ENCODE measurements around the gene TICAM2.

Gene TICAM2

DNA sequence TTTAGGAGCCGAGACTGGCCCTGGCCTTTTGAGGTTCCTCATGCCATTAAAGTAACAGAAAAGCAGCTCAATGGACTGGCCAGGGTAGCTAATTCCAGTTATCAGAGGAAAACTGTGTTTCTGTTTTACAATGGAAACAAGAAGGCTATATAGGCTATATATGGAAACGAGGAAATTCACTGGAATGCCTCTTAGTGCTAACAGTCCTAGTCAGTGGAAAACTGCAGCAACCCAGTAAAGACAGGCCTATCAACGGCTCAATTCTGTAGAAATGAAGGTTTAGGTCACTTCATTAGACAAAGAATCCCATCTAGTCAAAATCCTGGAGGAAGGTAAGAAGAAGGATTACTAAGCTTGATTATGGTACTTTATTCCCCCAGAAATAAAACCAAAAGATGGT is 3.2 kb upstream of the TICAM2 start:
- no peak for DNase-seq

DNA sequence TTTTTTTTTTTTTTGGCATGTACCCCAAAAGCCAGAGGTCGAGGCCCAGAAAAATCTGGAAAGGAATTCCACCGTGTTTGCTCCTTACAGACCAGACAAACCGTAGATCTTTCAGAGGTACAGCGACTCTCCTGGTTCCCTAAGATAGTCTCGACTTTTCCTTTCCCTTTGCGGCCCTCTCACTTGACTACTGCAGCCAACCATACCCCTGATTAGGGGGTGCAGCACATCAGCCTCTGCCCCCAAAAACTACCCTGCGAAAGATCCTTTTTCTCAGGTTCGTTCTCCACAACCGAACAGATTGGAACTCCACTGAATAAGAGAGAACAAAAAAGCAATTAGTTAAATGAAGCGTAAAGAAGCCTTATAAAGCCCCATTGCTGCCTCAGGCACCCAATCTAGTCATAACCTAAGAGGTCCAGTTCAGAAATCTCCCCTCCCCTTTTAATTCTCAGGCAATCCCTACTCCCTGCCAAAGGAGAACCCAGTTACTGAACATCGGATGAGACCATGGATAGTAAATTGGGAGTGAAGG is 379 bp upstream of the TICAM2 start:
- peak; percentile 11 for DNase-seq

DNA sequence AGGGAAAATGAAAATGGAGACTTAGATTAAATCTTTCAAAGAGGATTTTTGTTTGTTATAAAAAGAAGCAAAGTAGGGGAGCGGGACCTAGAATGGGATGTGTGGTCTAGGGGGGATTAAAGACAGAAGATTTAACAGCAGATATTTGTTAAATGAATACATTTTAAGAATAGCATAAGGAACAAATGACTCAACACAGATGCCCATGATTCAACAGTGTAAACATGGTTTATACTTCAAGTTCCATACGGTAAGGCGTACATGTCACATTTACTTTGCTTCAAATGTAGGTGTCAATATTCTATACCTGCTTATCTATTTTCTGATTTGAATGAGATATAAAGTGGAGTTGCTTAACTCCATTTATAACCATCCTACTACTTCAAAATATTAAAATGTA is 1.5 kb downstream of the TICAM2 start:
- DNase-seq: no peak

DNA sequence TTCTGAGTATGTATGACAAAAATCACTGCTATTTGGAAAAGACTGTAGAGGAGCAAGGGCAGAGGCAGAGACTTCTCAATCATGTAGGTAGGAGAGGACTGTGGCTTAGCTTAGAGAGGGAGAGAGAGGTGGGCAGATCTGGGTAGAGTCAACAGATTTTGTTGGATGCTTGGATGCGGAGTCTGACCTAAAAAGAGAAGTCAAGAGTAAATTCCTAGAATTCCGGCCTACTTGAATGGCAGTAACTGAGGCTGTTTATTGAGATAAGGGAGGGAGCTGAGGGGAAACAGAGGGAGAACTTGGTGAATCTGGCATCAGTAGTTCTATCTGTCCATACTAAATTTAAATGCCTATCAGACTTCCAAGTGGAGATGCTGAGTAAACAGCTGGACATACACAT is 2.4 kb downstream of the TICAM2 start:
- no peak for DNase-seq

DNA sequence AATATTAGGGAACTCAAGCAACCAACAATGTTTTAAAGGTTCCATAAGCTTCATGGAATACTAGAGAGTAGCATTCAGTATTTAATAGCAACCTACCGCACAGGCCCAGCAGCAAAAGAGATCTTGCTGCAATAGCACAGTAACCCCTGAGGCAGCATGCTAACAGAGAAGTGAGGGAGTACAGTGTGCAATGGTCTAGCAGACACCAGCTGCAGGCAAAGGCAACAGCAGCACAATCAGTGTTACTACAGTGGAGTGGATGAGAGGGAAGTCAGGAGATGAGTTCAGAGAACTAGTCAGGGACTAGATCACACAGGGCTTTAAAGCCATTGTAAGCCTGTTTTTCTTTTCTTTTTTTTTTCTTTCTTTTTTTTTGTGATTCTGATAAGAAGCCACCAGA is 2.8 kb downstream of the TICAM2 start:
- no peak for DNase-seq

DNA sequence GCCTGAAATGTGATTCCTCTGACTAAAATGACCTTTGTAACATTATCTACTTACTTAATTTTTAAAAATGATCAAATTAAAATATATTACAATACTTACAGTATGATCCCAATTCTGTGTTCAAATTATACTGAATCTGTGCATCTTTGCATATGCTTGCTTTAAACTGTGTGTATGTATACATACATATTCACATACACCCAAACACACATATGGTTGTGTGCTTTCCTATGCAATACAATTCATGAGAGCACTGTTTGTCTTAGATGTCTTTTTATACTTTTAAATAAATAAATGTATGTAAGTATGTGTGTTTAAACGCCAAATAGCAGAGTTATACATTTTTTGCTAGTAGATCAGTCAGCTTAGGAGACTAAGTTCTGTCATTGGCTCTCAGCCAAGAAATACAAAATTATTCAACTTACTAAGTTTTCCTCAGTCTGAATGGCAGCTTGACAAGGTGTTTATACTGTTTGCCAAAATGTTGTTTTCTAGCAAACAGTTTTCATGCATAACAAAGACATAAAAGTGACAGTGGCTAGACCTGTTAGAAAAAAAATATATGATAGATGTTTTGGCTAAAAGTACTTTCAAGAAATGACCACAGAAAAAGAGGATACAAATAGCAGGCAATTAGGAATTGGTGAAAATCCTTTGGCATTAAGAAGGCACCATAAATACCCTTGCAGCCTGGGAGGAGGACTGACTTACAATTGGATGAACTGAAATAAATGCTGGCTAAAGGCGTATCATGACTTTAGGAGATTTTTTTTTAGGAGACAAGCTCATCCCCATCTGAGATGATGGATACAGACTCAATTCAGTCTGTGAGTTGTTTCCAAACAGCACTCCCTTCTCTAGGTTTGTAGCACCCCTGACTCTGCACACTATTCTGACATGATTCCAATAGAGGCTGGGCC is 7.9 kb downstream of the TICAM2 start:
- no peak for DNase-seq

DNA sequence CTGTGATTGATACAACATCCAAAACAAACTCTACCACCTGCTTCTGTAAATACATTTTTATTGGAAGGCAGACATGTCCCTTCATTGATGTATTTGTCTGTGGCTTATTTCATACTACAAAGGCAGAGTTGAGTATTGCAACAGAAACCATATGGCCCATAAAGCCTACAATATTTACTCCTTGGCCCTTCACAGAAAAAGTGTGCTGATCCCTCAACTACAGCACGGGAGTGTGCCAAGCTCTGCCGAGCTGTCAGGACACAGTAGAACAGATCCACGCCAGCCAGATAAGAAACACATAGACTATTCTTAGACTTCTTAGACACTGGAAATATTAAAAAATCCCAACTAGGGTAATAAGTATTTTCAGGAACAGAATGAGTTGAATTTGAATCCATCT is 13.2 kb downstream of the TICAM2 start:
- DNase-seq: no peak

DNA sequence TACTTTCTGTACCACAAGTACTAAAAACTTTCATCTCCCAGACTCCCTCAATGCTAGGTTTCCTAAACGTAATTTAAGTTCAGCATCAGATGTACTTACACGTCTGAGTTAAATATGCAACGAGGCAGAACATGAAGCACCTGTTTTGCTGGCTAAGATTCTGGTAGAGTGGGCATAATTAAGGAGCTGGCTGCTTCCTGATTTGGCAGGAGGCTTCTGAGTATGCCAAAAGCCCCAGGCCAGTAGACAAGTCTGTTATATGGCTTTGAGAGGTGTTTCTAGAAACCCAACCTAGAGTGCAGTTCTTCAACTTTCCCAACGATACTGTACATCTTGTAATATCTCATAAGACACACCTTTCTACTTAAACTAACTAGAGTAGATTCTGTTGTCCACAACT is 13.6 kb downstream of the TICAM2 start:
- DNase-seq: no peak

DNA sequence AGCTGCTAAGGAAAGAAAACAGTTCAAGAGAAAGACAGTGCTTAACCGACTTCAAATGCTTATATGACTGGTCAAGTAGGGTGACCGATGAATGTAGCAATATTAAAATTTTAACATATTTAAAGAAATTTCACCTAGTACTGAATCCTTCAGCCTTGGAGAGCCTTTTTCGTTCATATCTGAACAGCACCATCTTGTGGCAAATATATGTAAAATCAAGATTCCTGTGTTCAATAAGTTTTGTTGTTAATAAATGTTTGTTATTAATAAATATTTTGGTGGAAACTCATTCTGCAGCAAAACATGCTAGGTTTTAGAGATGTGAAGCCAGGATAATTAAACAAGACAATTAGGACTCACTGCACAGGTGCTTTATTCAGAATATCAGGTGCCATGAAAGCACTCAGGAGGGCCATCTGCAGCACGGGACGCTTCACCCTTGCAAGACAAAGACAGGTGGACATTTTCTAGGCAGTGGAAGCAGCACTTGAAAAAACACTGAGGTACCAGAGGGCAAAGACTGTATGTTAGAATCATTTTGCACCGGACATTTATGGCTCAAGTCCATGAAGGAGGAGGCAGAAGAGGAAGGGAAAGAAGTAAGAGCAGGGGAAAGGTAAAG is 15.6 kb downstream of the TICAM2 start:
- peak; percentile 32 for DNase-seq

DNA sequence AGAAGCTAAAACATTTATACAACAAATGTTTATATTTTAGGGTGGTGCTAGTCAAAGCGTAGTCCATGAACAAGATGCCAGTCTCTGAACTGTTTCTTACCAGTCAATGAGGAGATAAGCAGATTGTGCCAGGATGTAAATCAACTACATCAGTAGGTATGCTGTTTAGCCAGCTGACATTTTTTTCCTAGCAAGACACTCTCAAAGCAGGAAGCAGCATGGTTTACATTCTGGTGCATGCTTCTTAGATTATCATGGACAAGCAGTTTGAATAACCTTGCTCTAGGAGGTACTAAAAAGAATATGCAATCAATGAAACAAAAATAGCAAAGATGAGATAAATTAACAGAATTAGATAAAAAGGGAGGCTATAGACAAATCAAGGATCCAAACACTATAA is 17.0 kb downstream of the TICAM2 start:
- no peak for DNase-seq

DNA sequence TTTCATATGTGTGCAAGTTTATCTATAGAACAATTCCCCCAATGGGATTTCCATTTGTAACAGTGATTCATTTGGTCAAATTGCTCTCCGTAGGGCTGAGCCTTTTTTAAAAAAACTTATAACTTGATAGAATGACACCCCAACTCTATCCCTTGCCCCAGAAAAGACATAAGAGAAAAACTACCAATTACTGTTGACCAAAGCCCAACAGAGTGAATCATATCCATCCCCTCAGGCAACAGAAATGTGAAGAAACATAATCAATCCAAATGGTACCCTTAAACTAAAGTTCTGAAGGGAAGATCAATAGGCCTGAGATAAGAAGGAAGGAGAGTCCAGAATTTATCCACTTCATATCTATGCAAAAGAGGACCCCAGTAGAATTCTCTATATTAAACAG is 17.8 kb downstream of the TICAM2 start:
- no peak for DNase-seq

DNA sequence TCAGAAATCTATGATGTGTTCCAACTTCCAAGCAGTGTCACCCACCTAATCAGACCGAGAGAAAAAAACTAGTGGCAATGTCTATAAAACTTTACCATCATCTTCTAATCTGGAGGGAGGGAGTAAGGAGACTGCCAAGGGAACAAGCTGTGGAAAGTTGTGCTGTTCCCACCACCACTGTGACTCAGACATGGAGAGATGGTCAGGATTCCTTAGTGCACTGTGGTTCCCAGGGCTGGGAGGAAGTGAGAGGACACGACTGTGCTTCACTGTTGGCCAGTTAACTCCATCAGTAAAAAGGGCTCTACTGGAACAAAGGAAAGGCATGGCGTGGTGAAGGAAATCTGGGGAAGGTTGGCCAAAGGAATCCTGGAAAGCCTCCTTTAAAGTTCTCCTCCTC is 18.8 kb downstream of the TICAM2 start:
- no peak for DNase-seq

DNA sequence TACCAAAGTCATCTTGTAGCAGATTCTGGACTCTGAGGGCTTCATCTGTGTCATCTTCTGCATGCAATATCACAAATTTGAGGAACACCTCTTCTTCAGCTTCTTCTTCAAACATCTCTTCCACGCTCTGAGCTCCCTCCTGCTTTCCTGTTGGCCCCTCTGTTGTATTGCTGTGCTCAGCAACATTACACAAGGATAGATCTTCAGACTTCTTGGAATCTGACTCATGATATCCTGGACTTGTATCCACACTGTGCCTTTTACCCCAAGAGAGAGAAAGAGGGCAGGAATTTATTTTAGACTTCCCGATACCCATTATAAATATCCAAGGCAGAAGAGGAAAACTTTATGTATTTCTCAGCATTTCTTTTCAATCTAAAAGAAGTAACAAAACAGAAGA is 21.3 kb downstream of the TICAM2 start:
- DNase-seq: no peak

DNA sequence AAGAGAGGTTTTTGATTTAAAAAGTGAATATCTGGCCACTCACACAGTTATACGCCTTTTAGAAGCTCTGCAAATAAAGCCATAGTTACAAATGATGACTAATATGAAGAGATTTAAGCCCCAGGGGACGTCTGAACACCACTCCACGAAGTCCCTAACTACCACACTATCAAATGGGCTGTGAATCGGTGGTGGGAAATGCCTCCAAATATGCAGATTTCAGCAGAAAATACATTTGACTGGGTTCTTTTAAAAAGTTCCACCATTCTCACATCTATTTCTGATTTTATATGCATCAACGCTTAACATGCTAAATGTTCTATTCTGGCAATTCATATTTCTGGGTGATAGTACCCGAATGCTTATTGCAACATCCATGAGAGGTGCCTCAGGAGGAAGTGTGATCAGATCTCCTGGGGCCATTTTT is 22.5 kb downstream of the TICAM2 start:
- no peak for DNase-seq

DNA sequence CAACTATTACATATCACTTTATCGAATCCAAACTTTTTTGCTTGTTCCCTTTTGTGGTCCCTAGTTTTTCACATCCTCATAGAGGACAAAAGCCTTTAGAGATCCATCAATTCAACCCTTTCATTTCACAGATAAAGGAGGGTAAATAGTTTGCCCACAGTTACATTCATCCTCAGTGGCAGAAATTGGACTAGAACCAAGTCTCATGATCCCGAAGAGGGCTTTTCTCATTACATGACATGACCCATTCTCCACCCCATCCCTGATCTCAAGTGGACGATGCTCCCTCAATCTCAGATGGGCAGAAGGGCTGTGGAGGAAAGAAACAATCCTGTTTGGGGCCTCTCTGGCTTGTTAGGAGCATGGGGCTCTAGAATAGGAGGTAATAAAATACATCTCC is 23.1 kb downstream of the TICAM2 start:
- no peak for DNase-seq

DNA sequence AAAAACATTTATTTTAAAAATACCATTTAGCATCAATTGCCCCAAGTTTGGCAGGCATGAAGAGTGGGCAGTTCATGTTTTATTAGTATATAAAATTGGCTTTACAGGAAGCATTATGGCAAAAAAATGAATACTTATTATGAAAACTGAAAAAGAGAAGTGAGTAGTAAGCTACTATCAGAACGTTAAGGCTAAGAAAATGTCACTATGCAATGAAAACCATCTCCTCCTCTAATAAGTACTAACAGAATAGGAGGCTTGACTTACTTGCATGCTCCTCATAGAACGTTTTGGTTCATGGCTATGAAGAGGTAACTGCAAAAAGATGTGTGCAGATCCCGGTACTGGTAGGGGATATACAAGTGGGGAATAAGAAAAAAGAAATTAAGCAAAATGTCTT is 23.6 kb downstream of the TICAM2 start:
- no peak for DNase-seq

DNA sequence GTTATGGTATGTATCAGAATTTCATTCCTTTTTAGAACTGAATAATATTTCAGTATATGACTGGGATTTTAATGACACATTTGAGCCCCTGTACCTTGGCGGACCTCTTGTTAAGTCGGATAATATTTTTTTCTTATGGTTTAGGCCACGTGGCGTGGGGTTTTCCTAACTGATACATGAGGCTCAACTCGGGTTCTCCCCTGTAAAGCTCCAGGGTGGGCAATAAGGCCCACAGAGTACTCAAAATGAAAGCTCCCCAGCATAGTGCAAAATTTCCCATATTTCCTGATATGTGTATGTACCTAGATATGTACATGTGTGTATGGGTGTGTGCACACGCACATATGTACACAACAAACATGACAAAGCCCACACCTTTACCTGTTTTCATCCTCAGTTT is 24.5 kb downstream of the TICAM2 start:
- DNase-seq: no peak

DNA sequence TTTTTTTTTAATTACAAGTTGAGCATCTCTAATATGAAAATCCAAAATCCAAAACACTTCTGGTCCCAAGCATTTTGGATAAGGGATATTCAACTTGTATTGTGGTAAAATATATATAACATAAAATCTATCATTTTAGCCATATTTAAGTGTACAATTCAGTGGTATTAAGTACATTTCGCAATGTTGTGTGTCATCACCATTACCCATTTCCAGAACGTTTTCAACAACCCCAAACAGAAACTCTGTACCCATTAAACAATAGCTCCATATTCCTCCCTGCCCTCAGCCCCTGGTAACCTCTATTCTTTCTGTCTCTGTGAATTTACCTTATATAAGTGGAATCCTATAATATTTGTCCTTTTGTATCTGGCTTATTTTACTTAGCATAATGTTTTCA is 24.9 kb downstream of the TICAM2 start:
- no peak for DNase-seq

DNA sequence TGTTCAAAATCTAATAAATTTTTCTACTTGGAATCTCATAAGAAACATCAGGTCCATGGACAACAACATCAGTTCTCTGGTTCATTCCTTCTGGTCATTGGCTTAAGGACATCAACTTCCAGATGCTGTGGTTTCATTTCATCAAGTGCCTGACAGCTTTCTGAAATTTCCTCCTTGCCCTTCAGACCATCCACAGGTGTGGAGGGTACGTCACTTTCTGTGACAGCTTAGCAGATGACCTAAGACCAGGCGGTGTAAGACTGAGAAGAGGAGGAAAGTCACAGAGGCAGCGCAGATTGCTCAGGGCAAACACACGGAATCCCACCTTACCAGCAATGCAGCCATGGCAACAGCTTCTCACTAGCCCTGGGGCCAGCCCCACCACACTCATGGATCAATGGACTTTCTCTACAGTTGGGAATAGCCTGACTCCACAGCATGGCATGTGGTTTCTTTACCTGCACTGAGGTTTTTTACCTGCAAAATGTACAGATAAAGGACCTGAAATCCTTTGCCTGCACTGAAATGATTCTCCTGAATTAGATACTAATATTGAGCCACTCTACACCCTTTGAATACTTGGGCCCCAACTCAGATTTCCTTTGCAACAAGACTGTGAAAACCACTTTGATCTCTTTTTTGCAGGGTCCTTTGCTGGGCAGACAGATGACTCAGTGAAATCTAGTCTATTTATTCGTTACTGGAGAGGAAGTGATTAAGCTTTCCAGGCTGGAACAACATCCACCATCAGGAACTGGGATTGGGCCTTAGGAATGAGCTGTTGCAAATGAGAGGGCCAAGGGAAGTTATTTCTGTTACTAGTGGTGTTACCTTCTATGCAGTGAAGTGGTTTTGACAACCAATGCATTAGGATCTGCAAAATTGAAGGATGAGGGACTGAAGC is 26.9 kb downstream of the TICAM2 start:
- no peak for DNase-seq

DNA sequence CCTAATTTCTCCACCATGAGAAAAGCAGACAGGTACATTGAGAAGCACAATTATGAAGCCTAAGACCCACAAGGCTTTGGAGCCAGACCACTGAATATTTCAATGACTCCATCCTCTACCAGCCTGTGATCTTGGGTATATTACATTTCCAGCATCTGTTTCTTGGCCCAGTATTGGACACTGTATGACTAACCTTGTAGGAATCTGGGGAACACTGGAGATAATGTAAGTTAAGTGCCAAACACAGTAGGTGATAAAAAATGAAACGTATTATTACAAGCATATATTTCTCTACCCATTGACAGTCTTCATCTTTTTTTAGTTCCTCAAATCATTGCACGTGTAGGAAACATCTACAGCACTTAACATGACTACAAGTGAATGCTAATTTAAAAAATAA is 29.1 kb downstream of the TICAM2 start:
- DNase-seq: no peak

DNA sequence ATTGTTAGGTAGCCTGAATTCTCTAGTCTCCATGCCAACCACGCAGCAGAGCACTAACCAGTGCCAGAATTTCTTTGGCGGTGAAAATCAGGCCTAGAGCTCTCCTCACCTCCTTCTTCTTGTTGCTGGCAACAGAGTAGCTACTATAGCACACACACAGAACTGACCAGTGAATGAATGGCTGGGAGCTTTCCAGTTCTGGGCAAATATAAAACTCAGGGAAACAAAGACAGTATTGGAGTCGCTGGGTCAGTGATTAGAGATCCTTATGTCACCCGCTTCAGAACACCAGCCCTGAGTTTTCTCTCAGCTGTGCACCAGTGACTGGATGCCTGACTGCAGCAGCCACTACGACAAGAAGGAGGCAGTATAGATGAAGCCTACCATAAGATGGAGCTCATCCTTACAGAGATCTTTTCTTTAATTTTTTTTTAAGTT is 30.8 kb downstream of the TICAM2 start:
- no peak for DNase-seq

DNA sequence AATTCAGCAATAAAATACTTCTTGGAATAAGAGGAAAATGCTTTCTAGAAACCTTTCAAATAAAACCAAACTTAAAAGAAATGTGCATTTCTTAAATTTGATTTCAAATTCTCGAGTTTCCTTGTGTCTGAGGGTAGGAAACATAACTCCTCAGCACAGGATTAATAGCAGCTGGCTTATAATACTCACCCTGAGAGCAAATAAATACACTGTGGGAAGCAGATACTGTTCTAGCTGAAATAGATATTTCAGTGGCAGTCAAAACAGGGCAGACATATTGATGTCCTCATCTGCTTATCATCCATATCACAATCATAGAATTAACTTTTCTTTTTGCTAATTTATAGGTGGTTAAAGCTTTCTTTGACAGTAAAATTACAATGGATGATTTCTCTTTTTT is 33.6 kb downstream of the TICAM2 start:
- DNase-seq: no peak

DNA sequence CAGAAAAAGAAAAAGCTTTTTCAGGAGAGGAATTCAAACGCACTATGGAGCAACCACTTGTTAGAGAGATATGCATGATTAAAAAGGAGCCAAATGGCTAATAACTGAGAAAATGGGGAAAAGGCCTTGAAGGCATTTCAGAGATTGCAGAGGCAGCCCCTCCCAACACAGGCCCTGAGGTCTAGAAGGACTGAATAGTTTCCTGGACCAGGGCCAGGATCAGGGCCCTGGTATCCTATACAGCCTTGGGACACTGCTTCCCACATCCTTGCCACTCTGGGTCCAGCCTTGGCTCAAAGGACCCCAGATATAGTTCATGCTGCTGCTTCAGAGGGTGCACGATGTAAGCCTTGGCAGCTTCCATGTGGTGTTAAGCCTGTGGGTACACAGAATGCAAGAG is 37.0 kb downstream of the TICAM2 start:
- DNase-seq: no peak
